Subcutaneous adipose tissue (tissue), 4 donors: ENCODE results near the gene PSME4. TPM values are rescaled to one million over a fixed set of nuclear protein-coding genes. Genes with fewer than 3 reads are reported as not detected.

Experiments used
- total RNA-seq, 4 donors: library from RNA; depleted of rRNA; stranded (reverse); fragments of >200 nt; gene quantifications; one replicate each; pipeline ENCODE4 v1.1.0, GENCODE V29; 2016
- TF ChIP-seq, protein P1 (sequence below): fragments of 450-650 bp; IDR thresholded peaks from one replicate; pipeline ENCODE4 v1.5.1; 2016; ENCODE audit warnings: low read depth, mild to moderate bottlenecking, control low read depth, antibody characterized with exemption, moderate library complexity

PSME4 gene
- total RNA-seq, 4 donors from 2014 or later, result 39.6 to 91.1 (median 68.1) TPM

- TF ChIP-seq, protein P1, sequence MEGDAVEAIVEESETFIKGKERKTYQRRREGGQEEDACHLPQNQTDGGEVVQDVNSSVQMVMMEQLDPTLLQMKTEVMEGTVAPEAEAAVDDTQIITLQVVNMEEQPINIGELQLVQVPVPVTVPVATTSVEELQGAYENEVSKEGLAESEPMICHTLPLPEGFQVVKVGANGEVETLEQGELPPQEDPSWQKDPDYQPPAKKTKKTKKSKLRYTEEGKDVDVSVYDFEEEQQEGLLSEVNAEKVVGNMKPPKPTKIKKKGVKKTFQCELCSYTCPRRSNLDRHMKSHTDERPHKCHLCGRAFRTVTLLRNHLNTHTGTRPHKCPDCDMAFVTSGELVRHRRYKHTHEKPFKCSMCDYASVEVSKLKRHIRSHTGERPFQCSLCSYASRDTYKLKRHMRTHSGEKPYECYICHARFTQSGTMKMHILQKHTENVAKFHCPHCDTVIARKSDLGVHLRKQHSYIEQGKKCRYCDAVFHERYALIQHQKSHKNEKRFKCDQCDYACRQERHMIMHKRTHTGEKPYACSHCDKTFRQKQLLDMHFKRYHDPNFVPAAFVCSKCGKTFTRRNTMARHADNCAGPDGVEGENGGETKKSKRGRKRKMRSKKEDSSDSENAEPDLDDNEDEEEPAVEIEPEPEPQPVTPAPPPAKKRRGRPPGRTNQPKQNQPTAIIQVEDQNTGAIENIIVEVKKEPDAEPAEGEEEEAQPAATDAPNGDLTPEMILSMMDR, result no peak
Measured at GRCh38 chr2:53969968-53970723, 647 bp downstream of the PSME4 start.

GRCh38 chr2:53969285-53969967, 1.4 kb downstream of the PSME4 start:
- TF ChIP-seq, protein P1, result no peak

DNA sequence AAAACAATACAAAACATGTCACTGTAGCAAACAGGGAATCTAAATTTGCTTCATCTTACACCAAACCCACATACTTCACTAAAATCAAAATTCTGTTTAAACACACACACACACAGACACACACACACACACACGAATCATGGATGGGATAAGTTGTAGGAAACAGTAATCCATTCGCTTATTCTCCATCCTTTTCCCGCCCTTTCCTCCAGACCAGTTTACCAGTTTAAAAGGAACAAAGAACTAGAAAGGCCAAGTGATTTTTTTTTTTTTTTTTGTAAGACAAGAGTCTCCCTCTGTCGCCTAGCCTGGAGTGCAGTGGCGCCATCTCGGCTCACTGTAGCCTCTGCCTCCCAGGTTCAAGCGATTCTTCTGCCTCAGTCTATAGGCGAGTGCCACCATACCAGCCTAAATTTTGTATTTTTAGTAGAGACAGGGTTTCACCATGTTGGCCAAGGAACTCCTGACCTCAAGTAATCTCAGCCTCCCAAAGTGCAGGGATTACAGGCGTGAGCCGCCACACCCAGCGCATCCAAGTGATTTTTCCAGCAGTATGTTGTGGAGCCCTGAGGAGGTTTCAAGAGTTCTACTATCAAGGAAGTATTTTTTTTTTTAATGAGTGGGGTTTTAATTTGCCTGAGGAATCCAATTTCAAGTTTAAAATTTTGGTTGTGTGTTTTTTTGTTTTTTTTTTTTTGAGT, 5.7 kb downstream of the PSME4 start:
- TF ChIP-seq, protein P1, result no peak

GRCh38 chr2:53964257-53964952, 6.4 kb downstream of the PSME4 start:
- TF ChIP-seq, protein P1, result no peak

- TF ChIP-seq, protein P1, result no peak
Measured at GRCh38 chr2:53960476-53960875, 10.3 kb downstream of the PSME4 start.

- TF ChIP-seq, protein P1, result no peak
Measured at GRCh38 chr2:53958443-53958842, 12.3 kb downstream of the PSME4 start.

DNA sequence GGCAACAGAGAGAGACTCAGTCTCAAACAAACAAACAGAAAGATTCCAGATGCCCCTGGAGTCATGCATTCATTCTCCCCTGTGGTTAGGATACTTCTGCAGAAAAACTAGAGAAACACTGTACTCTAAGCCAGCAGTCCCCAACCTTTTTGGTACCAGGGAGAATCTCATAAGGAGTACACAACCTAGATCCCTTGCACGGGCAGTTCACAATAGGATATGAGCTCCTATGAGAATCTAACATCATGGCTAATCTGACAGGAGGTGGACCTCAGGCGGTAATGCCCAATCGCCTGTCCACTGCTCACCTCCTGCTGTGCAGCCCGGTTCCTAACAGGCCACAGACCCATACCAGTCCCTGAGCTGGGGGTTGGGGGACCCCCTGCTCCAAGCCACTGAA, 18.3 kb downstream of the PSME4 start:
- TF ChIP-seq, protein P1, result no peak
